HFFc6 (cell line): ENCODE data around the gene GRB10. TPM values are rescaled to one million over a fixed set of nuclear protein-coding genes. Genes with fewer than 3 reads are reported as not detected.

Source experiments
- DNase-seq: peaks from one replicate; pipeline ENCODE4 v3.0.0-alpha.2; 2018
- H3K27ac Mint-ChIP-seq: 2 replicates; pipeline ENCODE4 v1.8.0; 2020; ENCODE audit warnings: mild to moderate bottlenecking, mixed read lengths
- H3K27me3 Mint-ChIP-seq: 2 replicates; pipeline ENCODE4 v1.8.0; 2021; ENCODE audit warnings: mild to moderate bottlenecking, moderate library complexity, mixed read lengths; ENCODE audit not compliant: insufficient read depth
- H3K36me3 Mint-ChIP-seq: 2 replicates; pipeline ENCODE4 v1.8.0; 2021; ENCODE audit warnings: low read depth, mixed read lengths
- H3K4me1 Mint-ChIP-seq: 2 replicates; pipeline ENCODE4 v1.8.0; 2020; ENCODE audit warnings: low read depth, mixed read lengths
- H3K4me3 Mint-ChIP-seq: 2 replicates; pipeline ENCODE4 v1.8.0; 2020; ENCODE audit warnings: mild to moderate bottlenecking, moderate library complexity, mixed read lengths
- H3K9me3 Mint-ChIP-seq: 2 replicates; pipeline ENCODE4 v1.8.0; 2020; ENCODE audit warnings: mild to moderate bottlenecking, mixed read lengths
- total RNA-seq, 6 experiments: library from RNA; stranded (reverse); fragmentation: NEBNext Ultra II Directional; extraction: Animal tissue kit (Norgen Biotek cat#: 25700); gene quantifications; 2 replicates in 1 of 6; 3 replicates in 5 of 6; pipeline ENCODE4 v1.2.3, GENCODE V29; 2021
- TF ChIP-seq, protein P1 (sequence below): fragments of 200-600 bp; sonication (generic); IDR thresholded peaks from 2 replicates; pipeline ENCODE4 v1.5.0; 2021; ENCODE audit warnings: antibody characterized with exemption, mild to moderate bottlenecking

The GRB10 gene
- total RNA-seq, 6 experiments from 2014 or later, result 13.6 to 17.8 (median 14.8) TPM

DNA sequence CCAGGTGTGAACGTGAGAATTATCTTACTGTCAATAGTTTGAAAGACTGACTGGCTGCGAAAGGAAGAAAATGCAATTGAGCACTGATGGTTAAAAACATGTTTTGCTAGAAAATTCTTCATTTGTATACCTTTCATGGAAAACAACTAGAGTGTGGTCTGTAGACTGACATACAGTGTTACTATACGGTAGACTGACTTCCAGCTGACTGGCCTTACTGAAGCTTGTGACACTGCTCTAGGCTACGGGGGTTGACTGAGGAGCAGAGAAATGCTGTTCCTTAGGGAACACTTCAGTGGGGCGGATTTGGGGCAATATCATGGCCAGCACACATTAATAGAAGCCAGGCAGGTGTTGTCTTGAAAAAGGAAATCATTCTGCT lies 191.6 kb downstream of the GRB10 start:
- Mint-ChIP-seq H3K36me3 (peaks cover 17% of the 10 kb centered on the region), H3K27me3 (peaks cover 5% of the 10 kb centered on the region), H3K9me3 (no peaks in the 10 kb centered on the region), H3K4me1 (no peaks in the 10 kb centered on the region), H3K4me3 (no peak overlapping the region), H3K27ac (no peak overlapping the region)
- TF ChIP-seq, protein P1, sequence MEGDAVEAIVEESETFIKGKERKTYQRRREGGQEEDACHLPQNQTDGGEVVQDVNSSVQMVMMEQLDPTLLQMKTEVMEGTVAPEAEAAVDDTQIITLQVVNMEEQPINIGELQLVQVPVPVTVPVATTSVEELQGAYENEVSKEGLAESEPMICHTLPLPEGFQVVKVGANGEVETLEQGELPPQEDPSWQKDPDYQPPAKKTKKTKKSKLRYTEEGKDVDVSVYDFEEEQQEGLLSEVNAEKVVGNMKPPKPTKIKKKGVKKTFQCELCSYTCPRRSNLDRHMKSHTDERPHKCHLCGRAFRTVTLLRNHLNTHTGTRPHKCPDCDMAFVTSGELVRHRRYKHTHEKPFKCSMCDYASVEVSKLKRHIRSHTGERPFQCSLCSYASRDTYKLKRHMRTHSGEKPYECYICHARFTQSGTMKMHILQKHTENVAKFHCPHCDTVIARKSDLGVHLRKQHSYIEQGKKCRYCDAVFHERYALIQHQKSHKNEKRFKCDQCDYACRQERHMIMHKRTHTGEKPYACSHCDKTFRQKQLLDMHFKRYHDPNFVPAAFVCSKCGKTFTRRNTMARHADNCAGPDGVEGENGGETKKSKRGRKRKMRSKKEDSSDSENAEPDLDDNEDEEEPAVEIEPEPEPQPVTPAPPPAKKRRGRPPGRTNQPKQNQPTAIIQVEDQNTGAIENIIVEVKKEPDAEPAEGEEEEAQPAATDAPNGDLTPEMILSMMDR, result no peak
- no peak for DNase-seq

DNA sequence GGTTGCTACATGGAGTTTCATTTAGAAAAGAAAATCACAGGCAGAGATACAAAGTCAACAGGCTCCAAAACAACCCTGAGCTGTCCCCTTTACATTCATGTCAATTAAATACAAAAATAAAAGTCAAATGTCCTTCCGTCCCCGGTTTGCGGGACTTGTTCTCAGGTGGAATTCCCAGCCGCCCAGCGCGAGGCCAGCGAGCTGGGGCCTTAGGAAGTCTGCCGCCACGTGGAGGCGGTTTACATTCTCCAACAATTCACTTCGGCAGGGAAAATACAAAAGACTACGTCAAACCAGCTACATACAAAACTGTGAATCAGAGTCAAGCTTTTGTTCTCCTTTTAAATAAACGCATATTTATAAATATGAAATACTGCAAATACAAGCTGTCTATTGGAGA lies 192.2 kb downstream of the GRB10 start:
- TF ChIP-seq, protein P1, result no peak
- DNase-seq, result no peak
- no peak overlapping the region for H3K4me3 Mint-ChIP-seq
- H3K36me3 Mint-ChIP-seq, result peaks cover 17% of the 10 kb centered on the region
- H3K4me1 Mint-ChIP-seq, result no peaks in the 10 kb centered on the region
- H3K27ac Mint-ChIP-seq, result no peak overlapping the region
- H3K27me3 Mint-ChIP-seq, result peaks cover 6% of the 10 kb centered on the region
- H3K9me3 Mint-ChIP-seq, result no peaks in the 10 kb centered on the region

DNA sequence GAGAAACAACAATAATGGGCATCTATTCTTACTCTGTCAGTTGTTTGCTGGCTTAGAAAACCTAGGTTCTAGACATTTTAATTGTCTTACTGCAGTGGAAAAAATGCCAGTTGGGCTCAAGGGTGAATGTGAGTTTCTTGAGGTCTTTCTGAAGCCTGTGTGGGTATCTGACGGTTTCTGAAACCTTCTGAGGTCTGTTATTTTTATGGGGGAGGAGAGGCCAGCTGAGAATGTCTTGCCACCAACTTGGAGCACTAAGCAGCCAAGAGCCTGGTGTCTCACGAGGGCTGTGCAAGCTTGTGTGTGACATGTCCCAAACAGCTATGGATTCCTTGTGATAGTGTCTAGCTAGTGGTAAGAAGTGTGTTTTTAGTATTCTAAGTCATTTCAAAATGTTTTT lies 193.3 kb downstream of the GRB10 start:
- H3K27me3 Mint-ChIP-seq, result peaks cover 7% of the 10 kb centered on the region
- DNase-seq, result no peak
- no peaks in the 10 kb centered on the region for H3K4me1 Mint-ChIP-seq
- no peak overlapping the region for H3K27ac Mint-ChIP-seq
- TF ChIP-seq, protein P1, result no peak
- H3K4me3 Mint-ChIP-seq, result no peak overlapping the region
- H3K36me3 Mint-ChIP-seq, result peaks cover 11% of the 10 kb centered on the region
- no peaks in the 10 kb centered on the region for H3K9me3 Mint-ChIP-seq

DNA sequence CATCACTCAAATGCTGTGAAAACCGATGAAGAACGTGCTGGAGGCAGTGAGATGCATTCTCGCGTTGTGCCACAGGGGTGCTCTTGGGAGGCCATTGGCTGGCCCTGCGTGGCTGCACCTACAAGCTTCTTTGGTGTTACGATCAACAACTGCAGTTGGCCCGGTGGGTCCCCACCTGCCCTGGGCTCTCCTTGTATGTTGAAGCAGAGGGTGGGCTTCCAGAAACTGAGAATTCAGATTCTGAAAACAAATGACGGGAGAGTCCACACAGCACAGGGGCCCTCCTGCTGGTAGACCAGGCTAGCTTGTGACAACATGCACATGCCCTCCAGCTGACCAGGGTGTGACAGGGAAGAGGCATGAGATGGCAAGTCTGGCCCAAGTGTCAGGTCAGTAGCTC lies 193.8 kb downstream of the GRB10 start:
- H3K27ac Mint-ChIP-seq, result no peak overlapping the region
- H3K36me3 Mint-ChIP-seq, result peaks cover 14% of the 10 kb centered on the region
- H3K4me3 Mint-ChIP-seq, result no peak overlapping the region
- H3K4me1 Mint-ChIP-seq, result no peaks in the 10 kb centered on the region
- no peak for DNase-seq
- H3K9me3 Mint-ChIP-seq, result peaks cover 3% of the 10 kb centered on the region
- peaks cover 9% of the 10 kb centered on the region for H3K27me3 Mint-ChIP-seq
- TF ChIP-seq, protein P1, result peak; percentile 44

DNA sequence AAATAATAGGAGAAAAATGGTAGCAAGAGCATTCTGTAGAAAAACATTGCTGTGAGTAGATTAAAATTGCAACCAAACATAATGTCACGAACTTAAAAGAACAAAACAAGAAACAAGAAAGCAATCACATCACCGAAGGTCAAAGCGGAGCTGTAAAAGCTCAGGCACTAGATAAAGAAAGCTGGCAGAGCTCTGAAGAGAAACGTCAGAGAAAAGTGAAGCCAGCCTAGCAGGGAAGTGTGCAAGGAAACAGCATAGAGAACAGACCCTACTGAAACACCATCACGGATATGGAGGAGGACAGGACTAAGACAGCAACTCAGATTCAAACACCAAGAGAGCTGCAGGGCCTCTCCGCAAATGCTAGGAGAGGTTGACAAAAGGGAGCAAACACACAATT lies 195.0 kb downstream of the GRB10 start:
- Mint-ChIP-seq H3K9me3 (peaks cover 15% of the 10 kb centered on the region), H3K36me3 (peaks cover 18% of the 10 kb centered on the region), H3K4me1 (no peaks in the 10 kb centered on the region), H3K27ac (no peak overlapping the region), H3K4me3 (no peak overlapping the region), H3K27me3 (peaks cover 14% of the 10 kb centered on the region)
- DNase-seq, result no peak
- TF ChIP-seq, protein P1, result no peak
